Esophagus muscularis mucosa (tissue), 3 donors: Measurements from ENCODE around the gene TMPRSS2.

ENCODE experiments used
- EP300 ChIP-seq: sonication (generic); formaldehyde crosslinking; IDR thresholded peaks from one replicate; pipeline ENCODE4 v1.6.1; 2017; ENCODE audit warnings: antibody characterized with exemption
- POLR2AphosphoS5 ChIP-seq, 2 donors: sonication (generic); formaldehyde crosslinking; IDR thresholded peaks; one replicate each; pipeline ENCODE4 v1.6.1; 2017; ENCODE audit warnings: antibody characterized with exemption in 2 of 2

DNA sequence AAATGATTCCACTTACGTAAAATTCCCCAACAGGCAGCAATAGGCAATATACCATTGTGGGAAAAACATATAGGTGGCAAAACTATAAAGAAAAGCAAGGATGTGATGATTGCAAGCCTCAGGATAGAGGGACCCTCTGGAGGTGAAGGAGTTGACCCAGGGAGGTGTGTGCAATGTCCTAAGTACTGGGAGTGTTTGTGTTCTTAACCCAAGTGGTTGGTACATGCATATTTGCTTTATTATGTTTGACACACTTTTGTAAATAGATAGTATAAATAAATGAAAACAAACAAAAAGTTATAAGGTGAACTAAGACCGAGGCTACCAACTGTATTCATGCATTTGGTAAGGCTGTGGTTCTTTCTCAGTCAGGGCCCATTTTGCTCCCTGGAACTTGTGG is 74.4 kb downstream of the TMPRSS2 start:
- TF ChIP-seq EP300 (no peak), POLR2AphosphoS5 (IDR thresholded peaks at IDR 0.05) (no peak)
